ENCODE data around the gene RAB3B. TPM values are rescaled to one million over a fixed set of nuclear protein-coding genes. Genes with fewer than 3 reads are reported as not detected.

RAB3B gene
- total and polyA plus RNA-seq, 2 of the 4 experiments (the other 2 are of a cell fraction), result 33.6 to 78.5 TPM

DNA sequence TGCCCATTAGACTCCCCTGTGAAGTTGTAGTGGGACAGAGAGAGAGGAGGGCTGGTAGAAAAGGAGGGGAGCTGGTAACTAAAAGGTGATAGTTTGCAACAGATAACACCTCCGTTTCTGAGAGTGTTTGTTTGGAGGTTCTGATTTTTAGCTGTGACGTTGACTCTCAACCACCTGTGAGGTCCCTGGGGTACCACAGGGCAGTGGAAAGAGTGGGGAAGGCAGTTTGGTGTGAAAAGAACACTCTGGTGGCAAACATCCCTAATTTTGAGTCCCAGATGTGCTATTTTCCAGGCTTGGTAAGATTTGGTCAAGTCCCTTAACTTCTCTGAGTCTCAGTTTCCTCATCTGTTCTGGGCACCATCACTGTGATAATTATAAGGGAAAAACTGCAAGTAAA lies 29.3 kb downstream of the RAB3B start:
- Histone ChIP-seq H2AK9ac (replicated peaks; ENCODE audit: low read depth, low read length, poor library complexity) (no peak overlapping the region), H3K9ac (ENCODE audit: low read depth, low read length) (no peak overlapping the region), H3K27me3 (ENCODE audit: control insufficient read depth, insufficient read depth, low read length) (no peaks in the 10 kb centered on the region), H2AK5ac (ENCODE audit: low read depth, low read length) (peak overlapping the region; percentile 2; the same call in 1 of the 2 replicates), H4K20me1 (ENCODE audit: insufficient read depth, low read length) (no peaks in the 10 kb centered on the region), H3K4me2 (ENCODE audit: low read depth, low read length) (no peak overlapping the region), H3K4me1 (ENCODE audit: control insufficient read depth, insufficient read depth, low read length) (peaks cover 15% of the 10 kb centered on the region), H3K9me1 (ENCODE audit: insufficient read depth, low read length) (peaks cover 25% of the 10 kb centered on the region), H4K91ac (ENCODE audit: insufficient read depth, low read depth, low read length) (no peak overlapping the region), H2BK5ac (ENCODE audit: low read depth, low read length, poor library complexity, severe bottlenecking) (no peak overlapping the region), H4K5ac (ENCODE audit: low read depth, low read length) (no peak overlapping the region), H3K23ac (ENCODE audit: low read depth, low read length) (no peak overlapping the region; the same call in 1 of the 2 replicates), H3K4ac (ENCODE audit: low read depth, low read length) (no peak overlapping the region), H3K27ac (ENCODE audit: insufficient read depth, low read length) (no peak overlapping the region), H2BK20ac (ENCODE audit: low read depth, low read length) (no peak overlapping the region), H4K8ac (ENCODE audit: low read depth in 2 of 2, low read length in 2 of 2) (0 out of 4 replicates have a peak overlapping the region, but pooled peaks of 1 of the 2 experiments have one; percentile 10), H2BK15ac (ENCODE audit: low read depth, low read length) (no peak overlapping the region), H3K36me3 (ENCODE audit: control insufficient read depth, insufficient read depth, low read length) (peaks cover 17% of the 10 kb centered on the region), H3K4me3 (ENCODE audit: insufficient read depth, low read depth, low read length) (no peak overlapping the region), H3K79me1 (ENCODE audit: low read depth in 1 of 2, low read length in 2 of 2) (peaks cover 55 to 87% of the 10 kb centered on the region in 2 experiments), H2BK120ac (ENCODE audit: low read depth, low read length) (no peak overlapping the region), H2AFZ (replicated peaks; ENCODE audit: low read length, poor library complexity) (no peak overlapping the region), H3K56ac (ENCODE audit: extremely low read depth, insufficient read depth, low read length) (no peak overlapping the region), H3K9me3 (ENCODE audit: control insufficient read depth, insufficient read depth, low read length) (no peaks in the 10 kb centered on the region), H3K18ac (ENCODE audit: low read depth, low read length) (no peak overlapping the region), H3K14ac (replicated peaks; ENCODE audit: low read depth, low read length) (no peak overlapping the region)
- TF ChIP-seq MAFK (IDR thresholded peaks at IDR 0.05; ENCODE audit: low read depth, low read length) (no peak), MAZ (IDR thresholded peaks at IDR 0.05; ENCODE audit: borderline replicate concordance, low read depth, low read length) (no peak), BHLHE40 (IDR thresholded peaks at IDR 0.05; ENCODE audit: low read depth, low read length) (no peak)
- TF ChIP-seq, protein P1, sequence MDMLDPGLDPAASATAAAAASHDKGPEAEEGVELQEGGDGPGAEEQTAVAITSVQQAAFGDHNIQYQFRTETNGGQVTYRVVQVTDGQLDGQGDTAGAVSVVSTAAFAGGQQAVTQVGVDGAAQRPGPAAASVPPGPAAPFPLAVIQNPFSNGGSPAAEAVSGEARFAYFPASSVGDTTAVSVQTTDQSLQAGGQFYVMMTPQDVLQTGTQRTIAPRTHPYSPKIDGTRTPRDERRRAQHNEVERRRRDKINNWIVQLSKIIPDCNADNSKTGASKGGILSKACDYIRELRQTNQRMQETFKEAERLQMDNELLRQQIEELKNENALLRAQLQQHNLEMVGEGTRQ (IDR thresholded peaks at IDR 0.05; ENCODE audit: low read depth, low read length), result no peak
- CTCF ChIA-PET, result no interaction called here
- BruUV-seq (replicated peaks), result no TSS peak
- dilution Hi-C loops (cut with HindIII; ENCODE audit: low sequenced_read_pairs, unreplicated experiment) (no loop called here), intact Hi-C loops (cut with micrococcal nuclease) (no loop called here), in situ Hi-C loops (cut with MboI; ENCODE audit: low sequenced_read_pairs) (no loop called here)
- ATAC-seq (ENCODE audit: low read depth) (no peak), DNase-seq (no peak)
- WGBS, 2 experiments (ENCODE audit: extremely low coverage in 2 of 2, insufficient read length in 1 of 2), result 80% methylated on average over 1 of the region's 2 CpGs; no CpG with 5 or more reads in 1 of the 2 experiments
- POLR2A ChIA-PET (ENCODE audit: unreplicated experiment), result no interaction called here

Data from IMR-90 (cell line).